Thyroid gland (tissue), 4 donors: ENCODE results near the gene EYS.

Source experiments
- POLR2A ChIP-seq, 2 donors: fragments of 450-650 bp; IDR thresholded peaks; one replicate each; pipeline ENCODE4 v1.6.1; 2017; ENCODE audit warnings: antibody characterized with exemption in 2 of 2, mild to moderate bottlenecking in 2 of 2, moderate library complexity in 1 of 2
- TF ChIP-seq, protein P1 (sequence below), 6 experiments: fragments of 200-600 bp in 3 of 6; fragments of 450-650 bp in 3 of 6; sonication (generic) in 3 of 6; IDR thresholded peaks; one replicate each; pipeline ENCODE4 v1.5.1; 2016 to 2019; ENCODE audit warnings: antibody characterized with exemption in 6 of 6, mild to moderate bottlenecking in 2 of 6, inconsistent platforms in 1 of 6, moderate library complexity in 1 of 6

DNA sequence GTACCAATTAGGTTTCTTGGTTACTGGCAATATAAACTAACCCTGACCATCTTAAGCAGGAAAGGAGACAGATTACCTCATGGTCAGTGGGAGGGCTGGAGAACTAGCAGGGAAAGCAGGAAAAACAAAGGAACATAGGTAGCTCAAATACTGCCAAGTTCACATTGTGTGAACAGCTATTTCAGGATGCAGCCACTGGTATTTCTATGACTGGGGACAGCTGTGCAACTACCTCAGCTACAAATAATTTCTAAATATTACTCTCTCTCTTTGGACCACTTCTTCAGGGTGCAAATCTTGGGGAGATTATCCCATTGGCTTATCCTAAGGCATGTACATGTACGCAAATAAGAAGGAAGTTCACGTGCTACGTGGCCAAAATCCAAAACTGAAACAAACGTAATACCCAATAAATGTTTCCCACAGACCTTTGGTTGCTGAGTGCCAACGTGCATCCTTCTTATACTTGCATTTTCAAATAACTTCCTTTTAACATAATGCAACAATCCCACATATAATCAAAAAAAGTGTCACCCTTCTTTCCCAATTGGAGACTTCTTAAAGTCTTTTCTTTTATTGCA, 1890.5 kb downstream of the EYS start:
- TF ChIP-seq, protein P1, sequence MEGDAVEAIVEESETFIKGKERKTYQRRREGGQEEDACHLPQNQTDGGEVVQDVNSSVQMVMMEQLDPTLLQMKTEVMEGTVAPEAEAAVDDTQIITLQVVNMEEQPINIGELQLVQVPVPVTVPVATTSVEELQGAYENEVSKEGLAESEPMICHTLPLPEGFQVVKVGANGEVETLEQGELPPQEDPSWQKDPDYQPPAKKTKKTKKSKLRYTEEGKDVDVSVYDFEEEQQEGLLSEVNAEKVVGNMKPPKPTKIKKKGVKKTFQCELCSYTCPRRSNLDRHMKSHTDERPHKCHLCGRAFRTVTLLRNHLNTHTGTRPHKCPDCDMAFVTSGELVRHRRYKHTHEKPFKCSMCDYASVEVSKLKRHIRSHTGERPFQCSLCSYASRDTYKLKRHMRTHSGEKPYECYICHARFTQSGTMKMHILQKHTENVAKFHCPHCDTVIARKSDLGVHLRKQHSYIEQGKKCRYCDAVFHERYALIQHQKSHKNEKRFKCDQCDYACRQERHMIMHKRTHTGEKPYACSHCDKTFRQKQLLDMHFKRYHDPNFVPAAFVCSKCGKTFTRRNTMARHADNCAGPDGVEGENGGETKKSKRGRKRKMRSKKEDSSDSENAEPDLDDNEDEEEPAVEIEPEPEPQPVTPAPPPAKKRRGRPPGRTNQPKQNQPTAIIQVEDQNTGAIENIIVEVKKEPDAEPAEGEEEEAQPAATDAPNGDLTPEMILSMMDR (IDR thresholded peaks at IDR 0.05): no peak
- no peak for TF ChIP-seq POLR2A (IDR thresholded peaks at IDR 0.05)
